Stimulated activated effector memory CD8-positive, alpha-beta T cell treated with anti-CD3 and anti-CD28 coated beads, Interleukin-12 subunit alpha, Interleukin-12 subunit beta, amount 100 ng/mL, for 72 hours (primary cell): ENCODE results near the gene MC1R.
A peak's percentile ranks its signal among the peaks of the same experiment; 100 is the strongest.
"Not testable (repeated sequence)": the region's sequence is repeated elsewhere in the genome, so short reads cannot be mapped to it uniquely, and the experiment has no call there.

ENCODE experiments used
- ATAC-seq: fragments of 150-1000 bp; cut with Tn5 transposase; 2 replicates; pipeline ENCODE4 v1.10.0; 2021
- DNase-seq, 2 donors: peaks; one replicate each; pipeline ENCODE4 v3.0.0; 2021 to 2022; ENCODE audit warnings: low spot score in 2 of 2
- H3K27ac Mint-ChIP-seq: one replicate; pipeline ENCODE4 v1.8.0; 2022; ENCODE audit warnings: mild to moderate bottlenecking, mixed read lengths
- H3K36me3 Mint-ChIP-seq: one replicate; pipeline ENCODE4 v1.8.0; 2022; ENCODE audit warnings: mild to moderate bottlenecking, mixed read lengths
- H3K4me1 Mint-ChIP-seq: one replicate; pipeline ENCODE4 v1.8.0; 2022; ENCODE audit warnings: mixed read lengths
- H3K4me3 Mint-ChIP-seq: one replicate; pipeline ENCODE4 v1.8.0; 2022; ENCODE audit warnings: mild to moderate bottlenecking, mixed read lengths
- H3K9me3 Mint-ChIP-seq: one replicate; pipeline ENCODE4 v1.8.0; 2022; ENCODE audit warnings: mixed read lengths

MC1R gene

GRCh38 chr16:89934611-89935553 lies 16.2 kb downstream of the MC1R start:
- no peak for ATAC-seq
- no peaks in the 10 kb centered on the region for H3K9me3 Mint-ChIP-seq

GRCh38 chr16:89935620-89936019 lies 17.0 kb downstream of the MC1R start:
- H3K27ac Mint-ChIP-seq, H3K9me3 Mint-ChIP-seq, H3K4me3 Mint-ChIP-seq, H3K36me3 Mint-ChIP-seq, H3K4me1 Mint-ChIP-seq, DNase-seq, ATAC-seq: not testable (repeated sequence)

More at GRCh38 chr16:89934611-89935553, 16.2 kb downstream of the MC1R start:
- Mint-ChIP-seq H3K27ac (no peak overlapping the region), H3K4me1 (peaks cover 3% of the 10 kb centered on the region), H3K36me3 (no peaks in the 10 kb centered on the region), H3K4me3 (no peak overlapping the region)
- no peak for DNase-seq

- DNase-seq (no peak), ATAC-seq (no peak)
- Mint-ChIP-seq H3K4me1 (no peaks in the 10 kb centered on the region), H3K4me3 (no peak overlapping the region), H3K9me3 (no peaks in the 10 kb centered on the region), H3K36me3 (no peaks in the 10 kb centered on the region), H3K27ac (no peak overlapping the region)
Observed at GRCh38 chr16:89936034-89936433, 17.4 kb downstream of the MC1R start.

GRCh38 chr16:89936508-89936907 lies 17.8 kb downstream of the MC1R start:
- Mint-ChIP-seq H3K4me3 (no peak overlapping the region), H3K4me1 (no peaks in the 10 kb centered on the region), H3K9me3 (no peaks in the 10 kb centered on the region), H3K27ac (no peak overlapping the region), H3K36me3 (no peaks in the 10 kb centered on the region)
- DNase-seq: no peak
- ATAC-seq: no peak

DNA sequence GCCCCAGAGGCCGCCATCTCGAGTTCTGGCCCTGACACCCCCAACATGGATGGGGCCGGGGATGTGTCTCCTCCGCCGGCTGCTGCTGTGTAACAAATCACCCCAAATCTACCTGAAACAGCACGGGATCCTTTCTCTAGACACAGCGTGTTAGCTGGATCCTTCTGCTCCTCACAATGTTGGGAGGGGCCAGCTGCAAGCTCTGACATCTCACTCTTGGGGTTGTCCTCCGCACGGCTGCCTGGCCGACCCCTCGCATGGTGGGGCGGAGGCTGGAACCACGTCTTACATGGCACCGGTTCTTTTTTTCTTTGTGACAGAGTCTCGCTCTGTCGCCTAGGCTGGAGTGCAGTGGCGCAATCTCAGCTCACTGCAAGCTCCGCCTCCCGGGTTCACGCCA lies 18.3 kb downstream of the MC1R start:
- H3K27ac Mint-ChIP-seq: no peak overlapping the region
- H3K36me3 Mint-ChIP-seq: no peaks in the 10 kb centered on the region
- no peaks in the 10 kb centered on the region for H3K4me1 Mint-ChIP-seq
- ATAC-seq (no peak), DNase-seq (no peak)
- H3K9me3 Mint-ChIP-seq: no peaks in the 10 kb centered on the region
- H3K4me3 Mint-ChIP-seq: no peak overlapping the region

- ATAC-seq (no peak), DNase-seq (no peak)
- Mint-ChIP-seq H3K4me1 (no peaks in the 10 kb centered on the region), H3K4me3 (no peak overlapping the region), H3K27ac (peak overlapping the region; percentile 19), H3K36me3 (no peaks in the 10 kb centered on the region), H3K9me3 (no peaks in the 10 kb centered on the region)
Observed at GRCh38 chr16:89938175-89938885, 19.7 kb downstream of the MC1R start.

DNA sequence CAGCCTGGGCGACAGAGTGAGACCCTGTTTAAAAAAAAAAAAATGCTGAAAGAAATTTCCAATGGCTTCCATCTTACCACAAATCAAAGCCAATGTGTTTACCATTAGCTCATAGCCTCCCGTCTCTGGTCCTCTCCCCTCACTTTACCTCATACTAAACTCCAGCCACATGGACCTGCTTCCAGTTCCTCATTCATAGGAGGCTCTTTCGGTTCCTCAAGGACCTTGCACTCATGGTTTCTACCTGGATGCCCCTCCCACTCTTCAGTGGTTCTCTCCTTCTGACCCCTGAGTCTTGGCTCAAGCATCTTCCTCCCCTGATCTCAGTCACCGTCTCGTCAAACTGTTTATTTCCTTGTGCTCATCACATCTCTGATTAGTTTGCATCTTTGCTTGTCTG lies 26.1 kb downstream of the MC1R start:
- DNase-seq (no peak), ATAC-seq (no peak)
- Mint-ChIP-seq H3K4me3 (no peak overlapping the region), H3K36me3 (no peaks in the 10 kb centered on the region), H3K4me1 (peaks cover 10% of the 10 kb centered on the region), H3K9me3 (no peaks in the 10 kb centered on the region), H3K27ac (no peak overlapping the region)

GRCh38 chr16:89945654-89946053 lies 27.0 kb downstream of the MC1R start:
- Mint-ChIP-seq H3K4me1 (peaks cover 15% of the 10 kb centered on the region), H3K36me3 (peaks cover 6% of the 10 kb centered on the region), H3K27ac (no peak overlapping the region), H3K4me3 (no peak overlapping the region), H3K9me3 (no peaks in the 10 kb centered on the region)
- ATAC-seq (no peak), DNase-seq (no peak)

GRCh38 chr16:89946515-89946914 lies 27.9 kb downstream of the MC1R start:
- no peaks in the 10 kb centered on the region for H3K9me3 Mint-ChIP-seq
- H3K4me1 Mint-ChIP-seq: peaks cover 15% of the 10 kb centered on the region
- no peak for ATAC-seq
- peaks cover 6% of the 10 kb centered on the region for H3K36me3 Mint-ChIP-seq
- no peak overlapping the region for H3K27ac Mint-ChIP-seq
- peak overlapping the region; percentile 36 for H3K4me3 Mint-ChIP-seq
- no peak for DNase-seq

GRCh38 chr16:89949121-89949742 lies 30.6 kb downstream of the MC1R start:
- ATAC-seq: no peak
- H3K27ac Mint-ChIP-seq: peak overlapping the region; percentile 74
- no peaks in the 10 kb centered on the region for H3K9me3 Mint-ChIP-seq
- DNase-seq: no peak
- H3K4me1 Mint-ChIP-seq: peaks cover 15% of the 10 kb centered on the region
- H3K36me3 Mint-ChIP-seq: peaks cover 6% of the 10 kb centered on the region
- peak overlapping the region; percentile 77 for H3K4me3 Mint-ChIP-seq

GRCh38 chr16:89949756-89950155 lies 31.1 kb downstream of the MC1R start:
- H3K9me3 Mint-ChIP-seq: no peaks in the 10 kb centered on the region
- H3K27ac Mint-ChIP-seq: peak overlapping the region; percentile 74
- no peak for DNase-seq
- ATAC-seq: no peak
- peaks cover 15% of the 10 kb centered on the region for H3K4me1 Mint-ChIP-seq
- peaks cover 6% of the 10 kb centered on the region for H3K36me3 Mint-ChIP-seq
- H3K4me3 Mint-ChIP-seq: peak overlapping the region; percentile 74

DNA sequence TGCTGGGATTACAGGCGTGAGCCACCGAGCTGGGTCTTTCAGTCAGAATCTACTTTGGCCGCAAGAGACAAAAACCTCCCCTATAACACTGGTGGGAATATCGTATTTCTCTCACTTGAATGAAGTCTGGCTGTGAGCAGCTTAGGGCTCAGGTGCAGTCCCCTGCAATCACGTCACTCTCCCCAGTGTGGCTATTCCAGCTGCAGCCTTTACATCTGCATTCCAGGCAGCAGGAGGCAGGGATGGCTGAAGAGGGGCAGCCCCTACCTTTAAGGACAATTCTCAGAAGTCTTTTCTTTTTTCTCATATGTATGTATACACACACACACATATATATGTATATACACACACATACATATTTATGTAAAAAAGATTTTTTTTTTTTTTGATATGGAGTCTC lies 32.8 kb downstream of the MC1R start:
- DNase-seq (no peak), ATAC-seq (no peak)
- H3K27ac Mint-ChIP-seq: no peak overlapping the region
- H3K4me3 Mint-ChIP-seq: no peak overlapping the region
- peaks cover 12% of the 10 kb centered on the region for H3K36me3 Mint-ChIP-seq
- H3K9me3 Mint-ChIP-seq: no peaks in the 10 kb centered on the region
- H3K4me1 Mint-ChIP-seq: peaks cover 15% of the 10 kb centered on the region

DNA sequence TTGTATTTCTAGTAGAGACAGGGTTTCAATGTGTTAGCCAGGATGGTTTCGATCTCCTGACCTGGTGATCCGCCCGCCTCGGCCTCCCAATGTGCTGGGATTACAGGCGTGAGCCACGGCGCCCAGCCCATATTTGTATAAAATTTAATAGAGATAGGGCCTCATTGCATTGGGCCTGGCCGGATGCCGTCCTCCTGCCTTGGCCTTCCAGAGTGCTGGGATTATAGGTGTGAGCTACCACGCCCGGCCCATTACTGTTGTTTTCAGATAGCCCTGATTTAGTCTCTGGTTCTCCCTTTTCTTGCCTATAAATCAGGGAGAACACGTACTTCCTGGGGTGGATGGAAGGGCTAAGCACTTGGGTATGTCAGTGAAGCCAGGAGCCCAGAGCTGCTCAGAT lies 33.4 kb downstream of the MC1R start:
- Mint-ChIP-seq H3K9me3 (no peaks in the 10 kb centered on the region), H3K27ac (no peak overlapping the region), H3K4me1 (peaks cover 15% of the 10 kb centered on the region), H3K36me3 (peaks cover 12% of the 10 kb centered on the region), H3K4me3 (no peak overlapping the region)
- no peak for ATAC-seq
- no peak for DNase-seq

GRCh38 chr16:89952551-89952950 lies 33.9 kb downstream of the MC1R start:
- peaks cover 12% of the 10 kb centered on the region for H3K36me3 Mint-ChIP-seq
- DNase-seq: no peak
- no peaks in the 10 kb centered on the region for H3K9me3 Mint-ChIP-seq
- no peak overlapping the region for H3K27ac Mint-ChIP-seq
- no peak overlapping the region for H3K4me3 Mint-ChIP-seq
- H3K4me1 Mint-ChIP-seq: peaks cover 12% of the 10 kb centered on the region
- no peak for ATAC-seq

DNA sequence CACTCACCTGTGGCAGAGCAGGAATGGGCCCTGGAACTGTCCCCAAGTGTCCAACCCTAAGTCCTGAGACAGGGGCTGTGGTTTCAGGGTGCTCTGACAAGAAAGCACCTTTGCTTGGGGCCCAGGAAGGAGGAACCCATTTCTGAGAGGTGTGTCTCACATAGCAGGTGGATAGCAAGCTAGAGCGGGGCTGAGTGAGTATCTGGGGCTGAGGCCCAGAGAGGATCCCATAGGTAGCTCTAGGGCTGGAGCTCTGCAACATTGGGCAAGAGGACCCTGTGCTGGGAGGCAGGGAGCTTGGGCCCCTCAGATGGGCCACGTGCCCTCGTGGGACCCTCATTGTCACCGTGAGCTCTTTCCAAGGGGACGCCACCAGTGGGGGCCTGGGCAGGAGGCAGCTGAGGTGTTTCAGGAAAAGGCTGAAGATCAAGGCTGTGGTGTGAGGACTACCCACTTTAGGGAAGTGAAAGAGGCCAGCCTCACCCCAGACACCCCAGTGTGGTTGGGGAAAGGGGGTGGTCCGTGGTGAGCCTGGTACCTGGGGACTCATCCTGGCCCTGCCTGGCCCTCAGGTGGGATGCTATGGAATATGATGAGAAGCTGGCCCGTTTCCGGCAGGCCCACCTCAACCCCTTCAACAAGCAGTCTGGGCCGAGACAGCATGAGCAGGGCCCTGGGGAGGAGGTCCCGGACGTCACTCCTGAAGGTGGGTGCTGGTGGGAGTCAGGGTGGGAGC lies 35.2 kb downstream of the MC1R start:
- DNase-seq (no peak), ATAC-seq (no peak)
- peaks cover 12% of the 10 kb centered on the region for H3K36me3 Mint-ChIP-seq
- no peaks in the 10 kb centered on the region for H3K9me3 Mint-ChIP-seq
- peaks cover 17% of the 10 kb centered on the region for H3K4me1 Mint-ChIP-seq
- H3K27ac Mint-ChIP-seq: peak overlapping the region; percentile 56
- no peak overlapping the region for H3K4me3 Mint-ChIP-seq
